ENCODE results near the gene RBMS1.

- TF ChIP-seq ZNF512 (CRISPR knock-in tag; IDR thresholded peaks at IDR 0.05), result no peak
- no peak for TF ChIP-seq SAFB2 (CRISPR knock-in tag; IDR thresholded peaks at IDR 0.05; ENCODE audit: borderline replicate concordance, low read depth)
- no peak for TF ChIP-seq YY1 (IDR thresholded peaks at IDR 0.05; ENCODE audit: insufficient read depth, insufficient replicate concordance, low read depth, low read length)
- TF ChIP-seq ONECUT2 (CRISPR knock-in tag; IDR thresholded peaks at IDR 0.05), result no peak
- TF ChIP-seq ZBTB43 (CRISPR knock-in tag; conservative IDR thresholded peaks at IDR 0.05), result no peak
- TF ChIP-seq CEBPB (IDR thresholded peaks at IDR 0.05; ENCODE audit: borderline replicate concordance, low read depth, low read length), result no peak
- TF ChIP-seq ZNF790 (CRISPR knock-in tag; IDR thresholded peaks at IDR 0.05; ENCODE audit: borderline replicate concordance), result no peak
- TF ChIP-seq RAD21 (CRISPR knock-in tag; IDR thresholded peaks at IDR 0.05), result no peak
- TF ChIP-seq EP300 (IDR thresholded peaks at IDR 0.05; ENCODE audit: low read depth in 2 of 2, low read length in 2 of 2), result no peak
- TF ChIP-seq EP300 (CRISPR knock-in tag; IDR thresholded peaks at IDR 0.05; ENCODE audit: borderline replicate concordance), result no peak
- no peak for TF ChIP-seq CTCF (CRISPR knock-in tag; IDR thresholded peaks at IDR 0.05)
Measured at GRCh38 chr2:160472839-160473251, 20.8 kb downstream of the RBMS1 start.

Data from HepG2 (cell line).